GM12874 (cell line): Measurements from ENCODE around the gene EIF4G3.

Source experiments
- TF ChIP-seq, protein P1 (sequence below): IDR thresholded peaks from 2 replicates; pipeline ENCODE4 v1.5.1; 2011; ENCODE audit warnings: low read depth, mild to moderate bottlenecking, control low read depth, low read length, moderate library complexity; ENCODE audit not compliant: insufficient read depth

The EIF4G3 gene

DNA sequence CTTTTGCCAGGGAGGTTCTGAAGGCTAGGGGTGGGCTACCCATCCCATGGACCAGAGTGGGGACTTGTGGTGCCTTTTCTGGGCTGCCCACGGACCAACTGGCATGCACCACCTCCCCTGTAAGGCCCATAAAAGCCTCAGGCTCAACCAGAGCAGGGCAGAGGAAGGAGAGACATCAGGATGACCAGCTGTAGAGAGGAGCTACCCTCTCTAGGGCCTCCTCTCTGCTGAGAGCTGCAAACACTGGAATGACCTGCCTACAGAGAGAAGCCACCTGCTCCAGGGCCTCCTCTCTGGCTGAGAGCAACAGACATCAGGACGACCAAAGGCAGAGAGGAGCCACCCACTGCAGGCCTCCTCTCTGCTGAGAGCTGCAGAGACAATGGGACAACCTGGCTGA, 140.9 kb downstream of the EIF4G3 start:
- TF ChIP-seq, protein P1, sequence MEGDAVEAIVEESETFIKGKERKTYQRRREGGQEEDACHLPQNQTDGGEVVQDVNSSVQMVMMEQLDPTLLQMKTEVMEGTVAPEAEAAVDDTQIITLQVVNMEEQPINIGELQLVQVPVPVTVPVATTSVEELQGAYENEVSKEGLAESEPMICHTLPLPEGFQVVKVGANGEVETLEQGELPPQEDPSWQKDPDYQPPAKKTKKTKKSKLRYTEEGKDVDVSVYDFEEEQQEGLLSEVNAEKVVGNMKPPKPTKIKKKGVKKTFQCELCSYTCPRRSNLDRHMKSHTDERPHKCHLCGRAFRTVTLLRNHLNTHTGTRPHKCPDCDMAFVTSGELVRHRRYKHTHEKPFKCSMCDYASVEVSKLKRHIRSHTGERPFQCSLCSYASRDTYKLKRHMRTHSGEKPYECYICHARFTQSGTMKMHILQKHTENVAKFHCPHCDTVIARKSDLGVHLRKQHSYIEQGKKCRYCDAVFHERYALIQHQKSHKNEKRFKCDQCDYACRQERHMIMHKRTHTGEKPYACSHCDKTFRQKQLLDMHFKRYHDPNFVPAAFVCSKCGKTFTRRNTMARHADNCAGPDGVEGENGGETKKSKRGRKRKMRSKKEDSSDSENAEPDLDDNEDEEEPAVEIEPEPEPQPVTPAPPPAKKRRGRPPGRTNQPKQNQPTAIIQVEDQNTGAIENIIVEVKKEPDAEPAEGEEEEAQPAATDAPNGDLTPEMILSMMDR = no peak

DNA sequence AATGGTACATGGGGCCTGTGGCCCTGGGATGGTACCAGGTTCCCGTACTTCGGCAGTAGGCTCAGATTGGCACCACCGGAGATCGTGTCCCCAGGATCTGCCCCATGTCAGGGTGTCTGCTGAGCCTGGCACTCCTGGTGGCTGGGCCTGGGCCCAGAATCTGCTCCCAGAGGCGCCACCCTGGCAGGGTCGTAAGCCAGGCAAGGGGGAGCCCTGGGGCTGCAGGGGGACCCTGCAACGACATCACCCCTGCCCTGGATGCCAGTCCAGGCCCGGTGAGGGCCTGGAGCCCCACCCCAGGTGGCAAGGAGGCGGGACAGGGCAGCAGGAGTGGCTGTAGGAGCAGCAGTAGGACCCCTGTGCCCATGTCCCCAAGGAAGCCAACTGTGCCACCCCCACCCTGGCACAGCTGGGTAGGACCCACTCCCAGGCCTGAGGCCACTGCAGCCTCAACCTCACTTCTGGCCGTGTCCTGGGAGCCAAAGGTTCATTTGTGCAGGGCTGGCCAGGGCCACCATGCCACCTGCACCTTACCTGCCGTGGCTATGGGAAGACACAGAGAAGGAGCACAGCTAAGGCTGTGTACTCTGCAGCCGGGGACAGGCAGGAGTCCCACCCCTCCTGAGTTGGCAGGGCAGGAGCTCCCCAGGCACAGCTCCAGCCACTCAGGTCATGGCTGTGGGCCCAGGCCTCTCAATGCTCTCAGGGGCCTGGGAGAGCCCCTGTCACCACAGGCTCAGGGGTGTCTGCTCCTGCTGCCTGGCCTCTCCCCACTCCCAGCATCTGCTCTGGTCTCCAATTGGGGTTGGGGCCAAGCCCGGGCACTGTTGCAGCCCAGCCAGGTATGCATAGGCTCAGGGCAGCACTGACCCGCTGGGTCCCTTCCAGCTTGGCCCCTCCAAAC, 141.7 kb downstream of the EIF4G3 start:
- TF ChIP-seq, protein P1 = no peak

DNA sequence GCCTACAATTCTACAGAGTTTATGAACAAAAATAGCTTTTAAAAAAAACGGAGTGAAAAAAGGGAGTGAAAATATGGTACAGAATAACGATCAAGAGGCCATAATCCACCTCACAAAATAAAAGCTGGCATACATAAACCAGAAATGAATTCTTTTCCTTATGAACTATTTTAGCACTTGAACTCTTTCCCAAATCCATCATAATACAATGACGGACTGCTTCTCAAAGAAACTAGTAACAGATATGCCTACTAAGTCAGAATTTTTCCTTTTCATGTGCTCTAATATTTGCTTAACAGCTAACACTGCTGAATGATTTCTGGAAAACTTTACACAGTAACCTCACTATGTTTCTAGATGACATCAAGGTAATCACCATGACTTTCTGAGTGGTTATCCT, 144.0 kb downstream of the EIF4G3 start:
- TF ChIP-seq, protein P1 = no peak

DNA sequence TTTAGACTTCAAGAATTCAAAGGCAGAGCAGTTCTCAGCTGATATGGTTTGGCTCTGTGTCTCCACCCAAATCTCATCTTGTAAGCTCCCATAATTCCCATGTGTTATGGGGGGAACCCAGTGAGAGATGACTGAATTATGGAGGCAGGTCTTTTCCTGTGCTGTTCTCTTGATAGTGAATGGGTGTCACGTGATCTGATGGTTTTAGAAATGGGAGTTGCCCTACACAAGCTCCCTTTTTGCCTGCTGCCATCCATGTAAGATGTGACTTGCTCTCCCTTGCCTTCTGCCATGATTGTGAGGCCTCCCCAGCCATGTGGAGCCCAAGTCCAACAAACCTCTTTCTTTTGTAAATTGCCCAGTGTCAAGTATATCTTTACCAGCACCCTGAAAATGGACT, 146.5 kb downstream of the EIF4G3 start:
- TF ChIP-seq, protein P1 = no peak

DNA sequence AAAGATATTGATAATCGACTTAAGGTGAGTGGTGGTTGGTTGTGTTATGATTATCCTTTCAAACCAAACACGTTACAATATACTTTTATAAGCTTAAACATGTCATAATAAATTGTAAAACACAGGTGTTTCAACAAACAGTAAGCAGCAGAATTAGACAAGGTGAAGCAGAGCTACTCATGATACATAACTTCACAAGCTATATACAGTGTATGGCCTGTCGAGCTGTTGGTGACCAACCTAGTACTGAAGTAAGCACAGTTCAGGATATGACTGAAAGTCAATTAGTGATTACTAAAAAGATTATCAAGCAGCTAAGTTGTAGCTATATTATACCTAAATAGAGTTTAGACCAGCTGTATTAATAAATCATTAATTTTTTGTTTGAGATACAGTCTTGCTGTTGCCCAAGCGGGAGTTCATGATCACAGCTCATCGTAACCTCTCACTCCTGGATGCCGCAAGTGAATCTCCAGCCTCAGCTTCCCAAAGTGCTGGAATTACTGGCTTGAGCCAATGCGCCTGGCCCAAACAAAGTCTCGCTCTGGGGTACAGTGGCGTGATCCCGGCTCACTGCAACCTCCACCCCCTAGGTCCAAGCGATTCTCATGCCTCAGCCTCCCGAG, 148.1 kb downstream of the EIF4G3 start:
- TF ChIP-seq, protein P1 = no peak

DNA sequence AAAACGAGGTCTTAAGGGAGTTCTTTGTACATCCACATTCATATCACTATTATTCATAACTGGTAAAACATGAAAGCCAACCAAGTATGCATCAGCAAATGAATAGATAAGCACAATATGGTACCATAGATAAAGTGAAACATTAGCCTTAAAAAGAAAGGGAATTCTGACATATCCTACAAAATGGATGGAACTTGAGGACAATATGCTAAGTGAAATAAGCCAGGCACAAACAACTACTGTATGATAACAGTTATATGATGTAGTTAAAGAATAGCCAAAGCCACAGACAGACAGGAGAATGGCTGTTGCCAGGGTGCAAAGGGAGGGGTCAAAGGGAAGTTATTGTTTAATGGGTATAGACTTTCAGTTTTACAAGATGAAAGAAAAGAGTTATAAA, 148.9 kb downstream of the EIF4G3 start:
- TF ChIP-seq, protein P1 = no peak

DNA sequence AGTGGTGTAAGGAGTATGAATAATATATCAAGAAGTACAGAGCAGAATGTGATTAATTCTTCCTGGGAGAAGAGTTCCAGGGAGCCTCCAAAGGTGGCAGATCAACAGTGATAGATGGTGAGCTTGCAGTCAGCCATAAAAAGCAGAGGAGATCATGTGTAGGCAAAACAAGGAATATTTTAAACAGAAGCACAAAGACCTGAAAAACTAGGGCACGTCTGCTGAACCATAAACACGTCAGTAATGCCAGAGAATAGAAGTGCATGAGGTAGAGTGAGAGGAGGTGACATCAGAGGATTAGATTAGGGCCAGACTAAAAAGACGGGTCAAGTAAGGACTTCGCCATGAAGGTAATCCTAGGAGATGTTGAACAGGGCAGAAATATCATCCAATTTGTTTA, 151.8 kb downstream of the EIF4G3 start:
- TF ChIP-seq, protein P1 = no peak
